ENCODE measurements around the gene SIGLEC5.

Gene SIGLEC5

GRCh38 chr19:51589511-51589910 is 40.7 kb downstream of the SIGLEC5 start:
- Histone ChIP-seq H3K27me3 (ENCODE audit: insufficient read depth, poor library complexity, severe bottlenecking) (no peaks in the 10 kb centered on the region), H3K27ac (replicated peaks) (no peak overlapping the region), H3K4me3 (replicated peaks; ENCODE audit: insufficient read depth, low read length) (no peak overlapping the region)
- no peak for DNase-seq (ENCODE audit: low read depth in 1 of 2, low spot score in 1 of 2)
- TF ChIP-seq POLR2AphosphoS5 (IDR thresholded peaks at IDR 0.05; ENCODE audit: low read depth): no peak
- TF ChIP-seq CTCF (IDR thresholded peaks at IDR 0.05; ENCODE audit: insufficient read depth, low read length): no peak
- TF ChIP-seq GABPA (IDR thresholded peaks at IDR 0.05; ENCODE audit: low read depth): no peak
- TF ChIP-seq SPI1 (IDR thresholded peaks at IDR 0.05; ENCODE audit: borderline replicate concordance, low read depth): no peak
- TF ChIP-seq REST (IDR thresholded peaks at IDR 0.05; ENCODE audit: insufficient replicate concordance, low read depth): no peak

GRCh38 chr19:51587264-51588191 is 42.7 kb downstream of the SIGLEC5 start:
- H3K27ac ChIP-seq (replicated peaks): no peak overlapping the region
- H3K27me3 ChIP-seq (ENCODE audit: insufficient read depth, poor library complexity, severe bottlenecking): no peaks in the 10 kb centered on the region
- H3K4me3 ChIP-seq (replicated peaks; ENCODE audit: insufficient read depth, low read length): no peak overlapping the region
- DNase-seq (ENCODE audit: low read depth in 1 of 2, low spot score in 1 of 2): no peak
- TF ChIP-seq CTCF (IDR thresholded peaks at IDR 0.05; ENCODE audit: insufficient read depth, low read length) (no peak), GABPA (IDR thresholded peaks at IDR 0.05; ENCODE audit: low read depth) (no peak), SPI1 (IDR thresholded peaks at IDR 0.05; ENCODE audit: borderline replicate concordance, low read depth) (no peak), POLR2AphosphoS5 (IDR thresholded peaks at IDR 0.05; ENCODE audit: low read depth) (no peak), REST (IDR thresholded peaks at IDR 0.05; ENCODE audit: insufficient replicate concordance, low read depth) (no peak)

GRCh38 chr19:51586799-51587198 is 43.4 kb downstream of the SIGLEC5 start:
- DNase-seq (ENCODE audit: low read depth in 1 of 2, low spot score in 1 of 2): no peak
- H3K27me3 ChIP-seq (ENCODE audit: insufficient read depth, poor library complexity, severe bottlenecking): no peaks in the 10 kb centered on the region
- no peak overlapping the region for H3K27ac ChIP-seq (replicated peaks)
- TF ChIP-seq CTCF (IDR thresholded peaks at IDR 0.05; ENCODE audit: insufficient read depth, low read length): no peak
- TF ChIP-seq REST (IDR thresholded peaks at IDR 0.05; ENCODE audit: insufficient replicate concordance, low read depth): no peak
- TF ChIP-seq GABPA (IDR thresholded peaks at IDR 0.05; ENCODE audit: low read depth): no peak
- no peak for TF ChIP-seq SPI1 (IDR thresholded peaks at IDR 0.05; ENCODE audit: borderline replicate concordance, low read depth)
- no peak for TF ChIP-seq POLR2AphosphoS5 (IDR thresholded peaks at IDR 0.05; ENCODE audit: low read depth)
- H3K4me3 ChIP-seq (replicated peaks; ENCODE audit: insufficient read depth, low read length): no peak overlapping the region
